ENCODE data around the gene HLA-G.

The HLA-G gene

DNA sequence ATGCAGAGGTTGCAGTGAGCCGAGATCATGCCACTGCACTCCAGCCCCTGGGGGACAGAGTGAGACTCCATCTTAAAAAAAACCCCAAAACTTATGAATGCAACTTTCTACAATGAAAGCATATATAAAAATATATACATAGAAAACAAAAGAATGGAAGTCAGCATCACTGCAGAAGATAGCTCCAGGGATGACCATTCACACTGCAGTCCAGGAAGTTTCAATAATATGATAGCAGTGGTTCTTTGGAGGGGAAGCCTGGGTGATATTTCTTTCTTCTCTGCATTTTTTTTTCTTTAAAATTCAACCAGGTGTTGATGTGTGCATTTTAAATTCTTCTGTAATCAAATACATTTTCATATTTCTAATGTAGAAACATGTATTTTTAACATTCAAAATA is 12.3 kb downstream of the HLA-G start:
- no peak for DNase-seq (ENCODE audit: low read depth, low spot score)
- in situ Hi-C loops (cut with HindIII; ENCODE audit: low sequenced_read_pairs) = no loop called here
- TF ChIP-seq, protein P1, sequence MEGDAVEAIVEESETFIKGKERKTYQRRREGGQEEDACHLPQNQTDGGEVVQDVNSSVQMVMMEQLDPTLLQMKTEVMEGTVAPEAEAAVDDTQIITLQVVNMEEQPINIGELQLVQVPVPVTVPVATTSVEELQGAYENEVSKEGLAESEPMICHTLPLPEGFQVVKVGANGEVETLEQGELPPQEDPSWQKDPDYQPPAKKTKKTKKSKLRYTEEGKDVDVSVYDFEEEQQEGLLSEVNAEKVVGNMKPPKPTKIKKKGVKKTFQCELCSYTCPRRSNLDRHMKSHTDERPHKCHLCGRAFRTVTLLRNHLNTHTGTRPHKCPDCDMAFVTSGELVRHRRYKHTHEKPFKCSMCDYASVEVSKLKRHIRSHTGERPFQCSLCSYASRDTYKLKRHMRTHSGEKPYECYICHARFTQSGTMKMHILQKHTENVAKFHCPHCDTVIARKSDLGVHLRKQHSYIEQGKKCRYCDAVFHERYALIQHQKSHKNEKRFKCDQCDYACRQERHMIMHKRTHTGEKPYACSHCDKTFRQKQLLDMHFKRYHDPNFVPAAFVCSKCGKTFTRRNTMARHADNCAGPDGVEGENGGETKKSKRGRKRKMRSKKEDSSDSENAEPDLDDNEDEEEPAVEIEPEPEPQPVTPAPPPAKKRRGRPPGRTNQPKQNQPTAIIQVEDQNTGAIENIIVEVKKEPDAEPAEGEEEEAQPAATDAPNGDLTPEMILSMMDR (IDR thresholded peaks at IDR 0.05; ENCODE audit: low read depth, low read length) = no peak
- H3K4me3 ChIP-seq (ENCODE audit: low read depth, low read length) = no peak overlapping the region

DNA sequence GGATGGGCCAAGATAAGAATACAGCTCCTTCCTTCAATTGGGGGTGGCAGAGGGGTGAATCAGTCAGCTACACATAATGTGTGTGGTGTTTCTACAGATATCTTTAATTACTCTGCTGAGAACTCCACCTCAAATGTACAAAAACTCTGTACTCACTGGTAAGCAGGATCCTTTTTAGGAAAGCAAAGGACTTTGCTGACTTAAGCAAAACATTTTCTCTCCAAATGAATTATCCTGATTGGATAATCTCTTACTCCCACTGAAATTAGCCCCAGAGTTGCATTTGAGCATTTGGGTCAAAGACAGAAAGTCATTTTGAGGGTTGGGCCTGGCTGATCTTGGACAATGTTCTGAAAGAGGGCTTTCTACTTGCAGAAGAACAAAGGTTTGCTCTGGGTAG is 13.4 kb downstream of the HLA-G start:
- in situ Hi-C loops (cut with HindIII; ENCODE audit: low sequenced_read_pairs) = no loop called here
- no peak overlapping the region for H3K4me3 ChIP-seq (ENCODE audit: low read depth, low read length)
- DNase-seq (ENCODE audit: low read depth, low spot score) = no peak
- TF ChIP-seq, protein P1 (IDR thresholded peaks at IDR 0.05; ENCODE audit: low read depth, low read length) = no peak

DNA sequence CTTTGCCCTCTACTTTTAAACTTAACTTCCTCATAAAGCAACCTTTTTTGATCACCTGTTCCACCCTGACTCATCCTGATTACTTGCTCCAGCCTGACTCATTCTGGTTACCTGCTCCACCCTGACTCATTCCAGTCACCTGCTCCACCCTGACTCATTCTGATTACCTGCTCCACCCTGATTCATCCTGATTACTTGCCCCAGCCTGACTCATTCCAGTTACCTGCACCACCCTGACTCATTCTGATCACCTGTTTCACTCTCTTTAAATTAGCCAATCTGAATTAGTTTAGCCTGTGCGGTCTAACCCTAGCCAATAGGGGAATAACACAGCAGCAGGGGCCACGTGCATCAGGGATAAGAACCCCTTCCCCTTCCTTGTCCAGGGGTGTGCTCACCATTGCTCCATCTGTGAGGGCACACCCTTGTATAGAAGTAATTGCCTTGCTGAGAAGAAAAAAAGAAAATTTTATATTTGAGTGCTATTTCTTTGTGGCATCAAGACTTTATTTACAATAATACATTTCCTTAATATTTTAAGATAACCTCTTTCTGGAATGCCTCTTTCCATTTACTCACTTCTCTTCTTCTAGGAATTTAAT is 17.9 kb downstream of the HLA-G start:
- in situ Hi-C loops (cut with HindIII; ENCODE audit: low sequenced_read_pairs) = no loop called here

DNA sequence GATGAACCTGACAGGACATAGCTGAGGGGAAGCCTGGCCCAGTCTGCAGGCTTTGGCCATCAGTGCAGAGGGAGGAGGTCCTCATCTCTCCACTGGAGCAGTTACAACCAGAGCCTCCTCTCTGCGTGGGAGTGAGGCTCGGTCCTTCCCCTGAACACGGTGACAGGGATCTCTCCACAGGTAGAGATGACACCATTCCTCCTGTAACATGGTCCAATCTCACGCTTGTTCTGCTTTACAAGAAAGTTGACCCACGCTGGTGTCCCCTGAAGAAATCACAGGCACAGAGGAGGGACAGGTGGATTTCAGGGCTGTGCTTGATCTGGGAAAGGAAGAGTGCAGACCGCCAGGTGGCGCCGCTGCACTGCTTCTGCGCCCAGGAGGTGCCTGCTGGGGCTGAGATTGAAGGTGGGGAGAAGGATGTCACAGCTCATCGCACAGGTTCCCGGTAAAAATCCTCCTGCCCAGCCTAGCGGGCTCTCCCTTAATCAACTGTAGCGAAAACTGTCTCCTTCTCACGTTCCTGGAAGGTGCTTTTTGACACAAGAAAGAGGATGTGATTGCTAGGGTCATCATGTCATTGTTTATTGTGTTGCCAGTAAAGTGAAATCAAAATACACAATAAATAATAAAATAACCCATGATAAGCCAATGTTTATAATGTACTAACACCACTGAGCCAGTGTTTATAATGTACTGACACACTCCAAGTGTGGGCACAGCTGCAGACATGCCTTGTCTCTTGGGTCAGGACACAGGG is 20.4 kb downstream of the HLA-G start:
- TF ChIP-seq, protein P1 (IDR thresholded peaks at IDR 0.05; ENCODE audit: low read depth, low read length) = peak; percentile 92
- in situ Hi-C loops (cut with HindIII; ENCODE audit: low sequenced_read_pairs) = no loop called here
- no peak overlapping the region for H3K4me3 ChIP-seq (ENCODE audit: low read depth, low read length)
- DNase-seq (ENCODE audit: low read depth, low spot score) = peak; percentile 55

More for the DNA sequence above, 17.9 kb downstream of the HLA-G start:
- no peak for DNase-seq (ENCODE audit: low read depth, low spot score)
- TF ChIP-seq, protein P1 (IDR thresholded peaks at IDR 0.05; ENCODE audit: low read depth, low read length) = no peak
- no peak overlapping the region for H3K4me3 ChIP-seq (ENCODE audit: low read depth, low read length)

DNA sequence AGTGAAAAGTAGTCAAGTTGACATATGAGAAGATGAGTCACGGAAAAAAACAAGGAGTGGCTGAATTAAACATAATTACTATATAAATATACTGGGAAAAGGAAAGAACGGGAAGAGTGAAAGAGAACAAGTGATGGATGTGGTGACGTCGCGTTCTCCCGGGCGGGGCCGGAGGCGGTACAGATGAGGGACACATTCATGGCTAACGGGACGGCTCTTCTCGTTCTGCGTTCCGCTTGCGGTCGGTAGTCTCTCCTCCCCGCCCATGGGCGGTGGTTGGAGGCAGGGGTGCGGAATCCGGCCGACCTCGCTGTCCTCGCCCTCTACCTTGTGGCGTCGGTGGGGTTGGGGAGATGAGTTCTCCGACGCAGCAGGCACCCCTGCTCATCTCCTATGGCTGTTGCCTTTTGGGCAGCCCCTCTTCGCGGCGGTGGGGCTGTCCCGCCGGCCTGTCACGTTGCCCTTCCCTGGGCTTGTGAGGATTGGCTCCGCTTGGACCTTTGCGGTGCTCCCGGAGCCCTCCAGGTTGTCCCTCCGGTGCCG is 22.5 kb downstream of the HLA-G start:
- TF ChIP-seq, protein P1 (IDR thresholded peaks at IDR 0.05; ENCODE audit: low read depth, low read length) = no peak
- in situ Hi-C loops (cut with HindIII; ENCODE audit: low sequenced_read_pairs) = no loop called here
- no peak overlapping the region for H3K4me3 ChIP-seq (ENCODE audit: low read depth, low read length)
- DNase-seq (ENCODE audit: low read depth, low spot score) = no peak

DNA sequence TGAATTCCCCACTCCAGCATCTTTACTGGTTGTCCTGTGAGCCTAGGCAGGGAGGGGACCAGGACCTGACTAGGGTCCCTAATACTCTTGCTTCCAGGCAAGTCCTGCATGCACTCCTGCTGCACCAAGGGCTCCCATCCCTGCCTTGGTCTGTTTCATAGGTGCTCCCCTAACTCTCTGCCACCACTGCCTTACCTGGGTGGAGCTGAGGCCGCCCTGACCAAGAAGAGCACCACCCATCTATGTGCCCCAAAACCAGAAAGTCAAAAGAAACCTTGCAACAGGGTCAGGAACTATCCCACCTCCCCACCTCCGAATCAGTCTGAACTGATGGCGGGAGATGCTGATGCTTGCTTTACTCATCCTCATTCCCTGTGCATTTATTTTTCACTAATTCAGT is 23.6 kb downstream of the HLA-G start:
- no peak for DNase-seq (ENCODE audit: low read depth, low spot score)
- TF ChIP-seq, protein P1 (IDR thresholded peaks at IDR 0.05; ENCODE audit: low read depth, low read length) = no peak
- H3K4me3 ChIP-seq (ENCODE audit: low read depth, low read length) = no peak overlapping the region
- in situ Hi-C loops (cut with HindIII; ENCODE audit: low sequenced_read_pairs) = no loop called here
